Endothelial cell of umbilical vein (primary cell): ENCODE data around the gene BPGM. TPM values are rescaled to one million over a fixed set of nuclear protein-coding genes. Genes with fewer than 3 reads are reported as not detected.
A peak's percentile ranks its signal among the peaks of the same experiment; 100 is the strongest.

Experiments used
- BruUV-seq: library from RNA; stranded (reverse); fragments of 400-500 nt; replicated peaks from 2 replicates; lab custom pipeline; 2021; lab: Mats Ljungman, UMichigan
- CTCF ChIA-PET: fragments of 300-600, 350-600 bp; sonication (Branson Sonifier 250); formaldehyde crosslinking; loops from one replicate; lab custom pipeline; 2021; ENCODE audit warnings: antibody characterized with exemption, inconsistent platforms; lab: Charles Lee
- POLR2A ChIA-PET: fragments of 300-600, 350-600 bp; sonication (Branson Sonifier 250); formaldehyde crosslinking; loops from one replicate; lab custom pipeline; 2021; ENCODE audit warnings: antibody characterized with exemption, inconsistent platforms; lab: Charles Lee
- DNase-seq: peaks from one replicate; pipeline ENCODE4 v3.0.0-alpha.2; 2011; ENCODE audit warnings: low read depth, low spot score
- FAIRE-seq: peaks from 2 replicates; lab custom pipeline; 2011; peaks lifted over from hg19 to GRCh38; lab: Jason Lieb, UNC
- H2AFZ ChIP-seq: 2 replicates; pipeline ENCODE4 v1.6.0; 2012; ENCODE audit warnings: low read depth, low read length, control low read depth, inconsistent platforms
- H3K27ac ChIP-seq: 2 replicates; pipeline ENCODE4 v1.5.1; 2011; ENCODE audit warnings: low read depth, mild to moderate bottlenecking, control low read depth, low read length, moderate library complexity; ENCODE audit not compliant: insufficient read depth
- H3K27me3 ChIP-seq, 2 experiments: 2 replicates each; pipeline versions ENCODE4 v1.6.0 to v1.6.1; 2011; ENCODE audit warnings: low read length in 2 of 2, mixed read lengths in 1 of 2; ENCODE audit not compliant: control insufficient read depth in 2 of 2, insufficient read depth in 2 of 2
- H3K36me3 ChIP-seq, 2 experiments: 2 replicates in 1 of 2; 3 replicates in 1 of 2; pipeline ENCODE4 v1.5.1; 2011; ENCODE audit warnings: low read length in 2 of 2, mild to moderate bottlenecking in 1 of 2, moderate library complexity in 1 of 2; ENCODE audit not compliant: control insufficient read depth in 2 of 2, insufficient read depth in 2 of 2; ENCODE audit errors: extremely low read depth in 1 of 2
- H3K4me1 ChIP-seq: 3 replicates; pipeline ENCODE4 v1.5.1; 2011; ENCODE audit warnings: mild to moderate bottlenecking, low read length; ENCODE audit not compliant: control insufficient read depth, insufficient read depth; ENCODE audit errors: extremely low read depth
- H3K4me2 ChIP-seq: 2 replicates; pipeline ENCODE4 v1.6.1; 2011; ENCODE audit warnings: low read length, control low read depth, mixed read lengths; ENCODE audit not compliant: insufficient read depth
- H3K4me3 ChIP-seq, 3 experiments: fragments of 200-600 bp in 1 of 3; sonication (generic), shearing (Covaris generic) in 1 of 3; replicated peaks in 1 of 3; 2 replicates each; pipeline ENCODE4 v1.5.1; 2011 to 2016; ENCODE audit warnings: control low read depth in 3 of 3, low read length in 3 of 3, mild to moderate bottlenecking in 2 of 3, inconsistent platforms in 1 of 3, low read depth in 1 of 3, moderate library complexity in 1 of 3; ENCODE audit not compliant: insufficient read depth in 1 of 3
- H3K79me2 ChIP-seq: 2 replicates; pipeline ENCODE4 v1.6.0; 2012; ENCODE audit warnings: low read length, inconsistent platforms; ENCODE audit not compliant: control insufficient read depth, insufficient read depth
- H3K9ac ChIP-seq: replicated peaks from 2 replicates; pipeline ENCODE3; 2011; ENCODE audit warnings: low read length, control low read depth; ENCODE audit not compliant: insufficient read depth; ENCODE audit errors: extremely low read depth
- H3K9me1 ChIP-seq: replicated peaks from 3 replicates; pipeline ENCODE4 v1.6.0; 2011; ENCODE audit warnings: mild to moderate bottlenecking, low read length; ENCODE audit not compliant: control insufficient read depth, insufficient read depth; ENCODE audit errors: extremely low read depth
- H3K9me3 ChIP-seq: replicated peaks from 2 replicates; pipeline ENCODE4 v1.5.1; 2012; ENCODE audit warnings: low read length, inconsistent platforms; ENCODE audit not compliant: control insufficient read depth, insufficient read depth
- H4K20me1 ChIP-seq: replicated peaks from 2 replicates; pipeline ENCODE3; 2011; ENCODE audit warnings: mild to moderate bottlenecking, low read length; ENCODE audit not compliant: control insufficient read depth, insufficient read depth; ENCODE audit errors: extremely low read depth
- CTCF ChIP-seq, 2 donors: IDR thresholded peaks; 1 replicate in 1 of 2; 2 replicates in 1 of 2; pipeline ENCODE4 v1.5.1; 2011; ENCODE audit warnings: low read length in 2 of 2, mild to moderate bottlenecking in 2 of 2, moderate library complexity in 2 of 2, control low read depth in 1 of 2, inconsistent platforms in 1 of 2, low read depth in 1 of 2; ENCODE audit not compliant: insufficient read depth in 1 of 2; ENCODE audit errors: extremely low read depth in 1 of 2
- EZH2 ChIP-seq: IDR thresholded peaks from 2 replicates; pipeline ENCODE4 v1.6.1; 2012; ENCODE audit warnings: borderline replicate concordance, low read depth, mild to moderate bottlenecking, moderate library complexity, low read length, inconsistent platforms; ENCODE audit not compliant: severe bottlenecking
- FOS ChIP-seq: IDR thresholded peaks from 2 replicates; pipeline ENCODE4 v1.6.1; 2011; ENCODE audit warnings: mild to moderate bottlenecking, low read length, moderate library complexity, borderline replicate concordance; ENCODE audit not compliant: insufficient read depth
- GATA2 ChIP-seq: IDR thresholded peaks from 2 replicates; pipeline ENCODE4 v1.7.0; 2011; ENCODE audit warnings: low read depth, mild to moderate bottlenecking, moderate library complexity, mixed read lengths, low read length; ENCODE audit not compliant: insufficient read length, insufficient read depth
- JUN ChIP-seq: IDR thresholded peaks from 2 replicates; pipeline ENCODE4 v1.6.1; 2011; ENCODE audit warnings: borderline replicate concordance, low read depth; ENCODE audit not compliant: insufficient read length, insufficient read depth
- MAX ChIP-seq: IDR thresholded peaks from 2 replicates; pipeline ENCODE4 v1.6.1; 2011; ENCODE audit not compliant: insufficient read depth, insufficient read length
- MYC ChIP-seq: IDR thresholded peaks from one replicate; pipeline ENCODE4 v1.6.1; 2011; ENCODE audit warnings: mild to moderate bottlenecking, low read depth, low read length
- POLR2A ChIP-seq: IDR thresholded peaks from 2 replicates; pipeline ENCODE4 v1.6.1; 2012; ENCODE audit warnings: low read depth, mild to moderate bottlenecking, control low read depth, low read length
- POLR2AphosphoS5 ChIP-seq: IDR thresholded peaks from 2 replicates; pipeline ENCODE4 v1.6.1; 2012; ENCODE audit warnings: low read depth, mild to moderate bottlenecking, control low read depth, low read length, moderate library complexity; ENCODE audit not compliant: insufficient read depth
- dilution Hi-C: fragments of 300-500 bp; cut with MboI; formaldehyde crosslinking; loops from one replicate; pipeline ENCODE4 v1.15.0; 2019; ENCODE audit warnings: low sequenced_read_pairs; ENCODE audit not compliant: extremely low pct_ligation_motif_present
- intact Hi-C: fragments of 100-400 bp; cut with micrococcal nuclease; formaldehyde crosslinking; loops from one replicate; pipeline ENCODE4 v1.10.0; 2022
- polyA plus RNA-seq, 4 experiments: library from polyadenylated mRNA; depleted of rRNA in 3 of 4; stranded (reverse) in 3 of 4; unstranded in 1 of 4; fragments of >200 nt; gene quantifications; 2 replicates each; pipeline versions ENCODE4 v1.2.1 to v1.2.3, GENCODE V29; 2011 to 2012; ENCODE audit warnings: missing spikeins in 1 of 4
- total RNA-seq: library from RNA; stranded (reverse); gene quantifications from 2 replicates; pipeline ENCODE4 v1.2.3, GENCODE V29; 2021

Gene BPGM
- total and polyA plus RNA-seq, 2 donors (not counting 3 experiments of a cell fraction or from before 2014, with no cell fraction given) = 24.2 to 28.3 TPM

GRCh38 chr7:134690614-134691504 lies 44.2 kb downstream of the BPGM start:
- intact Hi-C loops = loop anchor here (1.0 to 10.0 kb wide), 2 partner anchors 263 to 474 kb away; no protein-coding TSS in a partner anchor
- Histone ChIP-seq H3K27ac (no peak overlapping the region), H3K4me1 (no peaks in the 10 kb centered on the region), H3K9me1 (no peaks in the 10 kb centered on the region), H3K4me3 (no peak overlapping the region), H3K4me2 (no peak overlapping the region), H2AFZ (no peak overlapping the region), H3K9me3 (no peaks in the 10 kb centered on the region), H3K36me3 (no peaks in the 10 kb centered on the region), H3K27me3 (peaks cover 0 to 3% of the 10 kb centered on the region in 2 experiments), H3K79me2 (no peaks in the 10 kb centered on the region), H3K9ac (no peak overlapping the region), H4K20me1 (no peaks in the 10 kb centered on the region)
- DNase-seq (no peak), FAIRE-seq (peak; percentile 44)
- dilution Hi-C loops = no loop called here
- BruUV-seq = no TSS peak
- TF ChIP-seq FOS = no peak
- no peak for TF ChIP-seq POLR2AphosphoS5
- no peak for TF ChIP-seq GATA2
- no peak for TF ChIP-seq POLR2A
- no peak for TF ChIP-seq EZH2
- TF ChIP-seq MYC = no peak
- TF ChIP-seq JUN = no peak
- TF ChIP-seq CTCF (IDR thresholded peaks at IDR 0.05; ENCODE audit: extremely low read depth in 1 of 2, insufficient read depth in 1 of 2, low read depth in 1 of 2, low read length in 2 of 2) = no peak
- no peak for TF ChIP-seq MAX
- ChIA-PET CTCF (interaction anchor here (0.8 to 8.3 kb wide), 30 partner anchors 9 to 584 kb away, joined by 3 to 75 read pairs (median 4); no protein-coding TSS in a partner anchor), POLR2A (no interaction called here)
